ENCODE data around the gene ARMH3.

The ARMH3 gene

DNA sequence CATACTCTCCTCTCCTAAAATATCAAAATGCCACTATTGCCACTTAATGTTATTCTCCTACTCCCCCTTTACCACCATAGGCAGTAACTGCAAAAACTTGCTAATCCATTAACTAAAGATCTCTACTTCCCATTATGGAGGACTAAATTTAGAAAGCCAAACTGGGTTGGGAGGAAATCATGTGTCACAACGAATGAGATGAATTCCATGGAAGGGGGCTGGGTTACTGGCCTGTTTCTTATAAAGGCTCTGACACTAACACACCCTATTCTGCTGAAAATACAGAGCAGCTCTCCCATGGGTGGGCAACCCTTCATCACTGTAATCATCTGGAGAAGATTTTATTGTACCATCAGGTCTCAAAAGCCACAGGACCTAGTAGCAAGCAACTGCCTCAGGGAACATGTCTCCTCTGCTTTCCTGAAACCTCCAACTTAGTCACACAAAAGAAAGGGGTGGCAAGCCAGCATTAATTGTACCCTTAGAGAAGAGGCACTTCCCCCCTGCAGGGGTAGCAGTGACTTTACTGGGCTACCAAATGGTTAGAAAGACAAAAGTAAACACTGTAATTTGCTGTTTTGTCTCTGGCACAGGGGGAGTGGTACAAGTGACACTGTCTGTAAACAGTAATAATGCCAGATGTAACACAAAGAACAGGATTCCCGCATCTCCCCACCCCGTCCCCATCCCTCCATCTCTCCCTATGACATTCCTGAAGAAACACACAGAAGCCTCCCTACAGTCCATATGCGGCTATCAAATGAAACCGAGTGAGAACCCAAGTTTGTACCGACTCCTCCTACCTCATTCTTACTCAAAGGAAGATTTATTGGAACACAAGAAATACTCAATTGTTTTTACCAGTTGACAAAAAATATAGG lies 81.6 kb downstream of the ARMH3 start:
- no peak for DNase-seq

DNA sequence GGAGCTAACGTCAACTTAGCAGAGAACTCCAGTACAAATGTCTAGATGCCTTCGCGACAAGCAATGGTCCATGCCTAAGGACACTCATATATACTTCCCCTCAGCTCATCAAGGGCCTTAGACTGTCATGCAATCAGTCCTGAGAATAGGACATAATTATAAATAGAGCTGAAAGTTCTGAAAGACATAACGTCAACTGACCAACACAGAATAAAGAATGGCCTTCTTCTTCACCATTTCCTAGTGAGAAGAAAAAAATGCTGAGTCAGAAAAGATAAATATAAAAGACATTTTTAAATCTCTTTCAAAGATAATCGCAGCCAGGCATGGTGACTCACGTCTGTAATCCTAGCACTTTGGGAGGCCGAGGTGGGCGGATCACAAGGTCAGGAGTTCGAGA lies 83.2 kb downstream of the ARMH3 start:
- no peak for DNase-seq

DNA sequence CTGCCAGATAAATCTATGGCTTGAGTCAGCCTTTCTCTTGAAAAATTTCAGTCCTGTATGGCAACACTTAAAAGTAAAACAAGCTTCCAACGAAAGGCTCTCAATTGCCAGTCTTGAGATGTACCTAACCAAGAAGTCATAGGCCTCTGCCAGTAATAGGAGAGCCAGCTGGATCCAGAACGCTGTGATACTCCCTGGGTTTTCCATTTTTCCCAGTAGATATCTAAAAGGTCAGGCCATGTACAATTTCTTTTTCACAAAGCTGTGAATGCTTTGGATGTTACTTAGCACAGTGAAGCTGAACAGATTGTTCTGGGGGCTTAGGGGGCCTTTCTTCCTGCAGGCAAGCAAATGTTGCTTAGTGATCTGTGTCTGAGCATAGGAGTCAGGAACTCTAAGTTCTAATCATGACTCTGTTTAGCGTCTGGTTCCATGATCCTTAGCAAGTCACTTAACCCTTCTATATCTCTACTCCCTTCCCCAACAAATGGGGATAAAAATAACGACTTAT lies 86.5 kb downstream of the ARMH3 start:
- DNase-seq = no peak

DNA sequence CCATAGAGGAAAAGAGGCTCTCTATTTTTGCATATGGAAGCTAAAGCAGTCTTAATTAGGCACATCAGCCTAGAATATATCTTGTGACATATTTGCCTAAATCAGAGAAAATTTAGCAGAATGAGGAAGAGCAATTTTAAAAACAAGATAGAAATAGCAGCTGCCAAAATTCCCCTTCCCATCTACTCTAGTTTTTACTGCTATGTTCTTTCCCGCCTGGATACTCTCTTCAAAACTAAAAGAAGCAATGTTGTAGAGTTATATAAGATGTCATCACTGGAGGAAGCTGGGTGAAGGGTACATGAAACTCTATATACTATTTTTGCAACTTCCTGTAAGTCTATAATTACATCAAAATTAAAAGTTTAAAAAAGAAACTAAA lies 87.0 kb downstream of the ARMH3 start:
- no peak for DNase-seq

- no peak for DNase-seq
These were observed 87.6 kb downstream of the ARMH3 start for GRCh38 chr10:101968286-101968939.

GRCh38 chr10:101967713-101968112 lies 88.3 kb downstream of the ARMH3 start:
- DNase-seq = no peak

DNA sequence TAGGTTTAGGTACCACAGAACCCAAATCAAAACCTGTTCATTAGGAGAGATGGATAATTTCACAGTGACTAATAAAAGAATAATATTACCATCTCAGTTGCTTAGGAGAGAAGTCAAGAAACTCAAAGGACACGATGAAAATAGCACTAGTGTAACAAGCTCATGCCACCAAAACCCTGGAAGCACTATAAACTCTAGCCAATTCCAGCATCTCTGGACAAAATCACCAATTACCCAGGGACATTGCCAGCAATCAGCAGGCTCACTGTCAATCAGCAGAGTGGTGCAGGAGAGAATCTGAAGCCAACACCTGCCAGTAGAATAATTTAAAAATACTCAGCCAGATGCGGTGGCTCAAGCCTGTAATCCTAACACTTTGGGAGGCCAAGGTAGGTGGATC lies 88.9 kb downstream of the ARMH3 start:
- DNase-seq = no peak

- no peak for DNase-seq
These were observed 90.8 kb downstream of the ARMH3 start for GRCh38 chr10:101965075-101965765.

GRCh38 chr10:101961591-101962498 lies 94.1 kb downstream of the ARMH3 start:
- DNase-seq = peak; percentile 67

DNA sequence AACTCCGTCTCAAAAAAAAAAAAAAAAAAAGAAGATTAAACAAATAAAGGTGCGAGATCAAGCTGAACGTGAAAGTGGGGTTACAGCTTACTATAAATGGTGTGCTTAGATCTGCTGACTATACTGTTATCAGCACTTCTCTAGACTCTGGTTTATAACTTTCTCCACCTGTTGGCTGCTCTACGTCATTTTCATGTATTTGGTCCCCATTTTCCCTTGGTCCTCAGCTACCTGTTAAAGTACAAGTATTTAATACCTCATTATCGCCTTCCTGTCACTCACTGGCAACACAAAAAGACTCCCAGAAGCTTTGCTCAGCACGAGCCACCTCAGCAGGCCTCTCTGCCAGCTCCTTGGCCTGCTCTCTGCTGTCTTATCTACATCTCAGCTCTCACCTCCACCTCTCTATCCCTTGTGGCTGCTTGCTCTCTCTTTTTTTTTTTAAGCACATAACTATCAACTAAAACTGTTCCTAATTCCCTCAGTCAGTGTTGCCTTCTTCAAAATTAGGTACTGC lies 95.0 kb downstream of the ARMH3 start:
- no peak for DNase-seq

DNA sequence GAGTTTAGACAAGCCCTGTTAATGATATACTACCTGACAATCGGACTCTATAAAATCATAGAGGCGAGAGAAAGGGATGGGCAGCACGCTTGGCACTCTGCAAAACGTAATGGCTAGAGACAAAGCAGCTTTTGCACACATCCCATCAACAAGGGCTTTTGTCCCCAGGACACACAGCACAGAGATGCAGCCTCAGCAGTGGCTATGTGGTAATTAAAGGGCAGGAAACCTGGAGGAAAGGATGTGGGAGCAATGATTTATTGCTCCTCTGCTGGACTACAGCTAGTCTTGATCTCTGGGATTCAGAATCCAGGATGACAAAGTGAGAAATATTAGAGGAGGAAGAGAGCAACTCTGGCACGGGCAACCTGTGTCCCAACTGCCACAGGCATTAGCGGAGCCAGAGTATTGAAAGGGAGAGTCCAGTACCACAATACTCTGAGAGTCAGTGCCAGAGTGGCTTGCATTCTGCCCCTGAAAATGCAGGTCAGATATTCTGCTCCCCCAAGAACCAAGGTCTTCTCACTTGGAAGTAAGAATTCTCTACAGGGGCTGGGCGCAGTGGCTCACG lies 96.5 kb downstream of the ARMH3 start:
- DNase-seq = peak; percentile 45

GRCh38 chr10:101958691-101959090 lies 97.3 kb downstream of the ARMH3 start:
- no peak for DNase-seq

- DNase-seq = no peak
These were observed 99.1 kb downstream of the ARMH3 start for GRCh38 chr10:101956898-101957297.

DNA sequence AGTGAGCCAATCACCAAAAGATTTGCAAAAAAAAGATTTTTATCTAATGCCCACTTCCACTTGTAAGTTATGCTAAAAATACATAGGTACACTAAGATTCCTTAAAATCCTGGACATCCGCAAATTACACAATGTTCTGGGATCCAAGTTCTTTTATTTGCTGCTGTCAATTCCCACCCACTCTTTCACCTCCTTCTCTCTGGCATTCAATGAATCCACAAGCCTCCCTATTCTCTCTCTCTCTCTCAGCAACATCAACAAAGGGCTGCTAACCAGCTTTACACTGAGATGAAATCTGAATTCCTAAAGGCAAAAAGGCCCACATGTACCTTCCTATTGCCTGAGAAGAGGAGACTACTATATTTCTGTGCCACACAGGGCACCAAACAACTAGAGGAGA lies 99.9 kb downstream of the ARMH3 start:
- DNase-seq = no peak

DNA sequence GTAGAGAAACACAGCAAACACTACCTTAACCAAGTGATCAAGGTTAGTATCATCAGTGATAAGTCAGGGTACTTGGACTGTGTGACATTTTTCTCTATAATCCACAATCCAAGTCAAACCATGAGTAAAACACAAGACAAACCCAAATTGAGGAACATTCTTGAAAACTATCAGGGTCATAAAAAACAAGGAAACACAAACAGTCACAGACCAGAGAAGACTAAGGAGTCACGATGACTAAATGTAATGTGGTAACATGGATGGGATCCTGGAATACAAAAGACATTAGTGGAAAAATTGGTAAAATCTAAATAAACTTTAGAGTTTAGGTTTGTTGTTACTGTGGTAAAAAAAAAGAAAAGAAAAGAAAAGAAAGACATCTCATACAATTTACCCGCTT lies 103.8 kb downstream of the ARMH3 start:
- no peak for DNase-seq

DNA sequence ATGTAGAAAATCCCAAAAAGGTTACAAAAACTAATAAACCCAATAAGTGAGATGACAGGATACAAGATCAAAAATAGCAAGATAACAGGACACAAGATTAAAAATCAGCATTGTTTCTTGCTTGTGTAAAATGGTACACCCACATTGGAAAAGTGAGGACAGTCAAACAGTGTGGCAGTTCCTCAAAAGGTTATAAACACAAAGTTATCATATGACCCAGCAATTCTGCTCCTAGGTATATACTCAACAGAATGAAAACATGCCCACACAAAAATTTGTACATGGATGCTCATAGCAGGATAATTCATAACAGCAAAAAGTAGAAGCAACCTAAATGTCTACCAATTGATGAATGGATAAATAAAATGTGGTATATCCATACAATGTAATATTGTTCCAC lies 105.8 kb downstream of the ARMH3 start:
- DNase-seq = no peak

GRCh38 chr10:101941871-101942270 lies 114.1 kb downstream of the ARMH3 start:
- no peak for DNase-seq

- DNase-seq = no peak
These were observed 115.1 kb downstream of the ARMH3 start for GRCh38 chr10:101940916-101941315.

- DNase-seq = no peak
These were observed 116.2 kb downstream of the ARMH3 start for GRCh38 chr10:101939729-101940128.

DNA sequence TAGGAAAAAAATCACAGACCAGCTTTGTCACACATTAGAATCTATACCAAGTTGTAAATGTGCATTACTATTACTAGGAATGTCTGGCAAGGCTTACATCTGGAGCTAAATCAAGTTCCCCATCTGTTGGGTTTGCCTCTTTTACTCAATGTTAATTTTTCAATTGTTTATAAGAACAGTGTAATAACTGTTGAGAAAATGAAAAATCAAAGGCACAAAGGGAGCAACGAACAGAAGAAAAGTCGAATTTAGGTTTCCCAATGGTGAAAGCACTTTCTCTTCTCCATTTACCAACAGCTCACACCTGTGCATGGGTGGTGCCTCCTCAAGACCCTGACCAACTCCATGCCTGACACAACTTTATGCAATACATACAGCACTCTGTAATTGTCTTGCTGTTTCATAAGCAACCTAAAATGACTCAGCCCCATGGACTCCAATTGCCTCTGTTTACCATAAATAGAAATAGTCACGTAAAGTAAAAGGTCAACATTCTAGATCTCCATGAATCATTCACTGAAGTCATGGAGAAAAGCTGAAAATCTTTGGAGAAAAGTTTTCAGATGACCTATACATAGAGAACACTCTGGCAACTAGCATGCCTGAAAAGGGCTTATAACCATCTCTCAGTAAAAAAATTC lies 116.8 kb downstream of the ARMH3 start:
- DNase-seq = no peak

DNA sequence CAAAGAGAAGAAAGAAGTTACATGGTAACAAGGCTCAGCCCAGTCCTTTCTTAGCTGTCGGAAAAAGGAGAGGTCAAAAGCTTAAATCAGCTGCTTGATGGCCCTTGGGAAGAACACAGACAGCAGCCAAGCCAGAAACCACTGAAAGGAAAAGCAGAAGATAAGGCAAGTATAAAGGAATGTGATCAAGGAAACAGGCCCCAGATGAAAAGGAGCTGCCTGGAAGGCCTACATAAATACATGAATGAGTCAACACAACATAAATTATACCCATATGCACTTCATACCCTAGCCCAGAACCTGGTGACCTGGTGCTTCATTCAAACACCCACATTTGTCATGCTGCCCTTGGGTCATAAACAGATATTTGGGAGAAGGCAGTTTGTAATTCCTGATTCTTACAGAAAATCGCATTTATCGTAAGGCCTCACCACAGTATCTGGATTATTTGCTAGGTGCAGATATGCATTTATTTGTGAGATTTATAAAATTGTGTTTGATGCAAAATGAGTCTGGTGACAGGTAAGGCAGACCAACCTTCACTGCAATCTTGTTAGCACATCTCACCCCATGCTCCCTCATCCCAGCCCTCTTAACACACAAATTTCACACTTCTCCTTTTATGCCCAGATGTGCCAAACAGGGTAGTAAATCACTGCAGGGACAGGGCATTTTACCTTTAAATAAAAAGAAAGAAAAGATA lies 117.5 kb downstream of the ARMH3 start:
- no peak for DNase-seq
